ENCODE measurements around the gene SPHK2. TPM values are rescaled to one million over a fixed set of nuclear protein-coding genes. Genes with fewer than 3 reads are reported as not detected.

Gene SPHK2
- total RNA-seq, 4 donors from 2014 or later, result 41.8 to 185 (median 68.7) TPM

DNA sequence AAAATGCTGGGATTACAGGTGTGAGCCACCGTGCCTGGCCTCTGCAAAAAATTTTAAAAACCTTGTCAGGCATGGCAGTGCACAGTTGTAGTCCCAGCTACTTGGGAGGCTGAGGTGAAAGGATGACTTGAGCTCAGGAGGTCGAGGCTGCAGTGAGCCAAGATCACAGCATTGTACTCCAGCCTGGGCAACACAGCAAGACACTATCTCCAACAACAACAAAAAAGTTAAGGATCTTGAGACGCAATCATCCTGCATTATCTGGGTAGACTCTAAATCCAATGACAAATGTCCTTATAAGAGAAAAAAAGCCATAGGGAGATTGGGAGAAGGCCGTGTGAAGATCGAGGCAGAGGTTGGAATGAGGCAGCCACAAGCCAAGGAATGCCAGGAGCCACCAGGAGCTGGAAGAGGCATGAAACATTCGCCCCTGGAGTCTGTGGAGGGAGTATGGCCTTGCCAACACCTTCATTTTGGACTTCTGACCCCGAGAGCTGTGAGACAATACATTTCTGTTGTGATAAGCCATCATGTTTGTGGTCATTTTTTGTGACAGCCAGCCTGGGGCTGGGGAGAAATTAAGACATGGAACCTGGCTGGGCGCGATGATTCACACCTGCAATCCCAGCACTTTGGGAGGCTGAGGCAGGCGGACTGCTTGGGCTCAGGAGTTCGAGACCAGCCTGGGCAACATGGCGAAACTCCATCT lies 31.8 kb downstream of the SPHK2 start:
- 84 to 100% methylated on average over 5 to 12 of the region's 12 CpGs for WGBS, 2 donors (ENCODE audit: low coverage in 1 of 2)
- intact Hi-C loops (cut with DNase I; ENCODE audit: low total_unique reads) (no loop called here), in situ Hi-C loops (cut with MboI; ENCODE audit: low pct_ligation_motif_present in 1 of 4, low pct_unique_long_range_greater_than_20kb in 1 of 4, low sequenced_read_pairs in 3 of 4) (no loop called here)
- no peak for DNase-seq
- H3K27ac ChIP-seq, result no peak overlapping the region
- H3K4me1 ChIP-seq, result peaks cover 0 to 8% (median 2%) of the 10 kb centered on the region in 4 donors
- no peak overlapping the region for H3K4me3 ChIP-seq
- no peaks in the 10 kb centered on the region for H3K36me3 ChIP-seq
- no peaks in the 10 kb centered on the region for H3K9me3 ChIP-seq
- TF ChIP-seq POLR2AphosphoS5 (IDR thresholded peaks at IDR 0.05) (no peak), POLR2A (IDR thresholded peaks at IDR 0.05) (no peak), EP300 (IDR thresholded peaks at IDR 0.05; ENCODE audit: low read depth) (no peak), CTCF (IDR thresholded peaks at IDR 0.05) (no peak)
- no peaks in the 10 kb centered on the region for H3K27me3 ChIP-seq

DNA sequence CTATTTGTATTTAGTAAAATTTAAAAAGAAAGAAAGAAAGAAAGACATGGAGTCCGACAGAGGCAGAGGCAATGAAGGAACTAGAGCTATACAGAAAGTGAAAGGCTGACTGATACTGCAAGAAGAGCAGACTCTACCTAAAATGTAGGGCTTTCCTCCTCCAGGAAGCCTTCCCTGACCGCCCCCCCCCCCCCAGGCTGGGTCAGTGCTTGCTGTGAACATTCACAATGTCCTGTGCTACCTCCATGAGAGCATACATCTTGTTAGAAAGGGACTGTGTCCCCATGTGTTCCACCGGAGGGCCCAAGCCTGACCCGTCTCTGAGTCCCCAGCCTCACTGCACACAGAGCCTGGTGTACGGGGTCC lies 32.4 kb downstream of the SPHK2 start:
- no peaks in the 10 kb centered on the region for H3K27me3 ChIP-seq
- peaks cover 0 to 5% (median 0%) of the 10 kb centered on the region in 4 donors for H3K4me1 ChIP-seq
- H3K36me3 ChIP-seq, result no peaks in the 10 kb centered on the region
- DNase-seq, result no peak
- in situ Hi-C loops (cut with MboI; ENCODE audit: low pct_ligation_motif_present in 1 of 4, low pct_unique_long_range_greater_than_20kb in 1 of 4, low sequenced_read_pairs in 3 of 4) (no loop called here), intact Hi-C loops (cut with DNase I; ENCODE audit: low total_unique reads) (no loop called here)
- no peak overlapping the region for H3K4me3 ChIP-seq
- no peak for TF ChIP-seq POLR2A (IDR thresholded peaks at IDR 0.05)
- no peak for TF ChIP-seq POLR2AphosphoS5 (IDR thresholded peaks at IDR 0.05)
- no peak for TF ChIP-seq CTCF (IDR thresholded peaks at IDR 0.05)
- TF ChIP-seq EP300 (IDR thresholded peaks at IDR 0.05; ENCODE audit: low read depth), result no peak
- WGBS, 2 donors (ENCODE audit: low coverage in 1 of 2), result 78 to 83% methylated on average over 2 to 5 of the region's 5 CpGs
- no peak overlapping the region for H3K27ac ChIP-seq
- no peaks in the 10 kb centered on the region for H3K9me3 ChIP-seq

GRCh38 chr19:48654299-48655059 lies 35.2 kb downstream of the SPHK2 start:
- in situ Hi-C loops (cut with MboI; ENCODE audit: low pct_ligation_motif_present in 1 of 4, low pct_unique_long_range_greater_than_20kb in 1 of 4, low sequenced_read_pairs in 3 of 4) (no loop called here), intact Hi-C loops (cut with DNase I; ENCODE audit: low total_unique reads) (no loop called here)
- WGBS, 2 donors (ENCODE audit: low coverage in 1 of 2), result 42% methylated on average over 11 of the region's 11 CpGs; no CpG with 5 or more reads in 1 of the 2 donors
- DNase-seq, result no peak
- Histone ChIP-seq H3K27me3 (no peaks in the 10 kb centered on the region), H3K36me3 (no peaks in the 10 kb centered on the region), H3K9me3 (no peaks in the 10 kb centered on the region), H3K4me3 (no peak overlapping the region), H3K27ac (no peak overlapping the region), H3K4me1 (peaks cover 0 to 2% (median 0%) of the 10 kb centered on the region in 4 donors)
- no peak for TF ChIP-seq POLR2AphosphoS5 (IDR thresholded peaks at IDR 0.05)
- no peak for TF ChIP-seq EP300 (IDR thresholded peaks at IDR 0.05; ENCODE audit: low read depth)

DNA sequence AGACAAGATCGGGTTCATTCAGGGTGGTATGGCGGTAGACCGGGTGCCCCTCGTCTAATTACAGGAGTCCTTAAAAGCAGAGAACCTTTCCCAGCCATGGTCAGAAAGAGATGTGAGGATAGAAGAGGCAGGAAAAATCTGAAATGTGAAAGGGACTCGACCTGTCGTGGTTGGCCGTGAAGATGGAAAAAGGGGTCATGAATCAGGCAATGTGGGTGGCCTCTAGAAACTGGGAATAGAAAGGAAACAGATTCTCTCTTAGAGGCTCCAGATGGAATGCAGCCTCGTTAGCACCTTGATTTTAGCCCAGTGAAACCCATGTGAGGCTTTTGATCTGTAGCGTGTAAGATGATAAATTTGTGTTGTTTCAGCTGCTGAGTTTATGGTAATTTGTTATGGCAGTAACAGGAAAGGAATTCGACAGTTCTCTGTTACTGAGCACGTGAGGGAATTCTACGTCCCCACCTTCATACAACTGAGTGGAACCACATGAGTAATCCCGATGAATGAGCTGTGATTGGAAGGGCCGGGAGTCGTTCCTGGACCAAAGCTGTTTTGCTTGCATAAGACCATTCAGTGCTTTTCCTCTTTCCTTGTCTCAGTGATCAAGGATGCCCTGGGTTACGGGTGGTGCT lies 37.7 kb downstream of the SPHK2 start:
- TF ChIP-seq EP300 (IDR thresholded peaks at IDR 0.05; ENCODE audit: low read depth), result no peak
- TF ChIP-seq CTCF (IDR thresholded peaks at IDR 0.05), result no peak
- TF ChIP-seq POLR2AphosphoS5 (IDR thresholded peaks at IDR 0.05), result peak in 1 of 3 donors; percentile 22
- no peak for TF ChIP-seq POLR2A (IDR thresholded peaks at IDR 0.05)
- no peaks in the 10 kb centered on the region for H3K27me3 ChIP-seq
- H3K4me1 ChIP-seq, result peaks cover 0 to 10% (median 4%) of the 10 kb centered on the region in 4 donors
- H3K36me3 ChIP-seq, result no peaks in the 10 kb centered on the region
- DNase-seq, result peak; percentile 20
- no peak overlapping the region for H3K4me3 ChIP-seq
- H3K9me3 ChIP-seq, result no peaks in the 10 kb centered on the region
- intact Hi-C loops (cut with DNase I; ENCODE audit: low total_unique reads) (no loop called here), in situ Hi-C loops (cut with MboI; ENCODE audit: low pct_ligation_motif_present in 1 of 4, low pct_unique_long_range_greater_than_20kb in 1 of 4, low sequenced_read_pairs in 3 of 4) (no loop called here)
- 47 to 54% methylated on average over 8 to 16 of the region's 16 CpGs for WGBS, 2 donors (ENCODE audit: low coverage in 1 of 2)
- no peak overlapping the region for H3K27ac ChIP-seq

Data from transverse colon (tissue), 4 donors.